Measurements from ENCODE around the gene GBA2.

GBA2 gene

DNA sequence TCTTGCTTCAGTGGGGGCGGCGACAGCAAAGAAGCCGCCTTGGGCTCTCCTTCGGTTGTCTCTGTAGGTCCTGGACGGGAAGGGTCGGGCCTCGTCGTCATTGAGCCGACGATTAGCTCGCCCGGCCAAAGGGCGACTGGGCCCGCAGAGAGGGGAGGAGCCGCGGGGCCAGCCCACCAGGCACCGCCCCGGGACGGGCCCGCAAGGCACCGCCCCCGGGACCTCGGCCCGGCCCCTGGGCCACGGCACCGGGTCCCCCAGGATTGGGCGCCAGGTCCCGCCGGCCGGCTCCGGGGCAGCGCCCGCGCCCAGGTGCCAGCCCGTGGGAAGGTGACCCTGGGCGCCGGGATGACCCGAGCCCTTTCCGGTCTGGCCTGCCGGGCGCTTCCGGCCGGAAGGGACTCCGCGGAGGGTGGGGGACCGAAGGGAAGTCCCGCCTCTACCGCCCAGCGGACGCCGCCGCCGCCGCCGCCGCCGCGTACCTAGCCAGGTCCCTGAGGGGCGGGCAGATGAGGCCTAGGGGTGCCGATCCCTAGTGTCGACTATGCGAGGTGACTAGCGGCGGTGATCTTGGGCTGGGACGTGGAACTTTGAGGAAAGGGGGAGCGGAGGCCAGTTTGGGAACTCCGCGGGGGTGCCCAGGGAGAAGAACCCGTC is at the start of gene GBA2, which contains the start of gene RGP1:
Gene GBA2, minus strand, starts transcription at position 371 of the 657 bp plus-strand sequence. CDS start 524 bp downstream, outside the sequence.
Gene RGP1, plus strand, starts transcription at position 430 of the 657 bp plus-strand sequence. CDS start 469 bp downstream, outside the sequence.
- peak; percentile 67 for DNase-seq (ENCODE audit: low read depth)
- TF ChIP-seq, protein P1, sequence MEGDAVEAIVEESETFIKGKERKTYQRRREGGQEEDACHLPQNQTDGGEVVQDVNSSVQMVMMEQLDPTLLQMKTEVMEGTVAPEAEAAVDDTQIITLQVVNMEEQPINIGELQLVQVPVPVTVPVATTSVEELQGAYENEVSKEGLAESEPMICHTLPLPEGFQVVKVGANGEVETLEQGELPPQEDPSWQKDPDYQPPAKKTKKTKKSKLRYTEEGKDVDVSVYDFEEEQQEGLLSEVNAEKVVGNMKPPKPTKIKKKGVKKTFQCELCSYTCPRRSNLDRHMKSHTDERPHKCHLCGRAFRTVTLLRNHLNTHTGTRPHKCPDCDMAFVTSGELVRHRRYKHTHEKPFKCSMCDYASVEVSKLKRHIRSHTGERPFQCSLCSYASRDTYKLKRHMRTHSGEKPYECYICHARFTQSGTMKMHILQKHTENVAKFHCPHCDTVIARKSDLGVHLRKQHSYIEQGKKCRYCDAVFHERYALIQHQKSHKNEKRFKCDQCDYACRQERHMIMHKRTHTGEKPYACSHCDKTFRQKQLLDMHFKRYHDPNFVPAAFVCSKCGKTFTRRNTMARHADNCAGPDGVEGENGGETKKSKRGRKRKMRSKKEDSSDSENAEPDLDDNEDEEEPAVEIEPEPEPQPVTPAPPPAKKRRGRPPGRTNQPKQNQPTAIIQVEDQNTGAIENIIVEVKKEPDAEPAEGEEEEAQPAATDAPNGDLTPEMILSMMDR (conservative IDR thresholded peaks at IDR 0.05; ENCODE audit: low read depth, low read length), result no peak
- peak within 1 kb of the TSS; percentile 83 for H3K4me3 ChIP-seq (ENCODE audit: low read depth, low read length)

DNA sequence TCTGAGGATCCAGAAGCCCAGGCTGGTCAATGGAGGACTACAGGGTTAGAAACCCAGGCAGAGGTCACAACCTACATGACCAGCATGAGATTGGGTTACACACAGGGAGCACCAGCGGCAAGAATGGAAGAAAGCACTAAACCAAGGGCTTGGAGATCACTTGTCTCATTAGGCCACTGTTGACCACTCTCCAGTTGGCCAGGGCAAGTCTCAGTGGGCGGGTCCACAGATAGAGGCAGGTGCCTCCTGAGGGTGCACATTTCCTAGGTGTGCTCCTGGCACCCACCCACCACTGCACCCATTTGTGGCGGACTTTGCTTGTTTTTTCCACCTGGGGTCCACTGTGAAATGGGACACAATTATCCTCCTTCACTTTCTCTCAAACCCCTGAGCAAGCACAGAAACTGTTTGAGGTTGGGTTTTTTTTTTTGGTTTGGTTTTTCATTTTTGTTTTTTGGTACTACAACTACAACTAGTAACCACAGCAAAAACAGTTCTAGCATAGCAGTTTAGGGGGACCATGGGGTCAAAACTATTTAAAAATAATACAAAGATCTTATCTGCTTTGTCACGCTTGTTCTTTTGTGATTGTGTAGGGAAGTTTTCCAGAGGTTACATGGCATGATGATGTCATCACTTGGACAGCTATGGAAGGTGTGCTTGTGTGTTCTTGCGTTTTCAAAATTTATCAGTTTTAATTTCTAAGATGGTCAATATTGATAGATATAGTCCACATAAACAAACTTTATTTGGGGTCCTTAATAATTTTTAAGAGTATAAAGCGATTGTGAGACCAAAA is 48.5 kb upstream of the GBA2 start:
- no peak overlapping the region for H3K4me3 ChIP-seq (ENCODE audit: low read depth, low read length)
- DNase-seq (ENCODE audit: low read depth), result no peak
- TF ChIP-seq, protein P1 (conservative IDR thresholded peaks at IDR 0.05; ENCODE audit: low read depth, low read length), result no peak

DNA sequence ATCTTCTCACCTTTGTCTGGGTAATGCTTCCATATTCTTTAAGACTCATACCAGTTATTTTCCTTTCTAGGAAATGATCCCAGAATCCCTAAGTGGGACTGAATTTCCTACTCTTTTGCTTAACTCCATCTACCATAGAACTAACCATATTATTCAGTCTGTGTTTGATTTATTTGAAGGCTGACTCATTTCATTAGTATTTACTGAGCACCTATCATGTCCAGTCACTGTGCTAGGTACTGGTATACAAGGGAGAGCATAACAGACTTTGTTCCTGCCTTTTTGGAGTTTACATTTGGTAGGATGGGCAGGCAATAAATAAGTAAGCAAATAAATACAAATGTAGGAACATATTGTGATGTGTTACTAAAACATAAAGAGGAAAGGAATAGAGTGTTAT is 46.7 kb upstream of the GBA2 start:
- DNase-seq (ENCODE audit: low read depth), result no peak

DNA sequence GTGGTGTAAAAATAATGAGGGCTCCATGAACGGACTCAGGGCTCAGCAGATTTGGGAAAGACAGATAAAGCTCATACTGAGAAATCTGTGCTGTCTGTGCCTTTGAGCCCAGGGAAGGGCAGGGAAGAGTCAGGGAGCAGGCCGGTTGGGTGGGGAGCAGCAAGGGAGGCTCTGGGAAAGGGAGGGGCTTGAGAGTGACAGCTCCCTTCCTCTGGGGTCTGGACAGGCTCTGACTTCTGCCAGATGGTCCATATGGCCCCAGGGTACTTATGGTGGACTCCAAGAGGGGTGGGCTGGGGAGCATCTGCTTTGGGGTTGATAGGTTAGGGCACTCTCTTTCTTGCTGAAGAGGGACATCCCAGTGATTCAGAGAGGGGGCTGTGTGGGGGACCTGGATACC is 44.4 kb upstream of the GBA2 start:
- no peak for DNase-seq (ENCODE audit: low read depth)
- TF ChIP-seq, protein P1 (conservative IDR thresholded peaks at IDR 0.05; ENCODE audit: low read depth, low read length), result no peak
- H3K4me3 ChIP-seq (ENCODE audit: low read depth, low read length), result no peak overlapping the region

More for the DNA sequence above, 46.7 kb upstream of the GBA2 start:
- H3K4me3 ChIP-seq (ENCODE audit: low read depth, low read length), result no peak overlapping the region
- TF ChIP-seq, protein P1 (conservative IDR thresholded peaks at IDR 0.05; ENCODE audit: low read depth, low read length), result no peak

DNA sequence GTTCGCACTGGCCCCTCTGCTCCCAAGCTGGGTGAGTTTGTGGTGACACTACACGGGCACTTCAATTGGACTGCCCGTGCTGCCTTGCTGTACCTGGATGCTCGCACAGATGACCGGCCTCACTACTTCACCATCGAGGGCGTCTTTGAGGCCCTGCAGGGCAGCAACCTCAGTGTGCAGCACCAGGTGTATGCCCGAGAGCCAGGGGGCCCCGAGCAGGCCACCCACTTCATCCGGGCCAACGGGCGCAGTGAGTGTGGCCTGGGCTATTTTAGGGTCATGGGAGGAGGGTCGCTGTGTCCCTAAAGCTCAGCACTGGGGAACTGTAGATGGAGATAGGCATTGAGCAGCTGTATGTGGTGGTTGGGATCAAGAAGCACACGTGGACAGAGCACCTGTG is 43.8 kb upstream of the GBA2 start:
- no peak overlapping the region for H3K4me3 ChIP-seq (ENCODE audit: low read depth, low read length)
- TF ChIP-seq, protein P1 (conservative IDR thresholded peaks at IDR 0.05; ENCODE audit: low read depth, low read length), result no peak
- DNase-seq (ENCODE audit: low read depth), result no peak

DNA sequence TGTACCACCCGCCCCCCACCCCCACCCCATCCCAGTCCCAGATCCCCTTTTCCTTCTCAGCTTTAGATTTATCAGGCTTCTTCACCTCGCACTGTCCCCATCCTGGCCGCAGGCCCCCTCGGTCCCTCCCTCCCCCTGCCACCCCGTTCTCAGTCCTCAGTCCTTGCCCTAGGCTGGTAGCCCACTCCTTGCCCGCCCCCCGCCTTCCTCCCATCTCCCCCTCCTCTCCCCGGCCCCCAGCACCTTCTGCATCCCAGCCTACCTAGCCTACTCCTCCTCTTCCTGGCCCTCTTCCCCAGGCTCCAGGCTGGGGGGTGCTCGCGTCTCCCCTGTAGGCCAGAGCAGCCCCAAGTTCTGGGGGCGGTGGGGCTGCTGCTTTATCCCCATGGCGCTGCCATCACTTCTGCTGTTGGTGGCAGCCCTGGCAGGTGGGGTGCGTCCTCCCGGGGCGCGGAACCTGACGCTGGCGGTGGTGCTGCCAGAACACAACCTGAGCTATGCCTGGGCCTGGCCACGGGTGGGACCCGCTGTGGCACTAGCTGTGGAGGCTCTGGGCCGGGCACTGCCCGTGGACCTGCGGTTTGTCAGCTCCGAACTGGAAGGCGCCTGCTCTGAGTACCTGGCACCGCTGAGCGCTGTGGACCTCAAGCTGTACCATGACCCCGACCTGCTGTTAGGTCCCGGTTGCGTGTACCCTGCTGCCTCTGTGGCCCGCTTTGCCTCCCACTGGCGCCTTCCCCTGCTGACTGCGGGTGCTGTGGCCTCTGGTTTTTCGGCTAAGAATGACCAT is 43.2 kb upstream of the GBA2 start:
- H3K4me3 ChIP-seq (ENCODE audit: low read depth, low read length), result peak overlapping the region; percentile 63
- TF ChIP-seq, protein P1 (conservative IDR thresholded peaks at IDR 0.05; ENCODE audit: low read depth, low read length), result no peak
- no peak for DNase-seq (ENCODE audit: low read depth)

Data from choroid plexus epithelial cell (primary cell).